T-cell (primary cell): ENCODE results near the gene CYP17A1. TPM values are rescaled to one million over a fixed set of nuclear protein-coding genes. Genes with fewer than 3 reads are reported as not detected.
"Not testable (repeated sequence)": the region's sequence is repeated elsewhere in the genome, so short reads cannot be mapped to it uniquely, and the experiment has no call there.

Source experiments
- ATAC-seq, 4 experiments: fragments of 200-7000 bp in 3 of 4; fragments of 150-1000 bp in 1 of 4; cut with Tn5 transposase; replicated peaks in 1 of 4; 1 replicate in 3 of 4; 2 replicates in 1 of 4; pipeline ENCODE4 v1.10.0; 2021; ENCODE audit warnings: moderate library complexity in 3 of 4, mild to moderate bottlenecking in 2 of 4, moderate number of reproducible peaks in 1 of 4
- CTCF ChIA-PET, 2 donors: fragments of 300-600 bp; sonication (Branson Sonifier 250); formaldehyde crosslinking; loops; one replicate each; lab custom pipeline; 2022; ENCODE audit warnings: antibody characterized with exemption in 2 of 2; lab: Charles Lee
- POLR2A ChIA-PET, 2 donors: fragments of 300-600 bp; sonication (Branson Sonifier 250); formaldehyde crosslinking; loops; one replicate each; lab custom pipeline; 2022; ENCODE audit warnings: antibody characterized with exemption in 2 of 2; lab: Charles Lee
- DNase-seq, 35 experiments: peaks; one replicate each; pipeline versions ENCODE4 v3.0.0 to v3.0.0-alpha.2; 2013 to 2023
- H3K27ac ChIP-seq: one replicate; pipeline ENCODE4 v1.5.1; 2013; ENCODE audit warnings: low read length
- H3K27me3 ChIP-seq, 2 experiments: replicated peaks in 1 of 2; 1 replicate in 1 of 2; 2 replicates in 1 of 2; pipeline versions ENCODE4 v1.6.1 to v1.7.0; 2013; ENCODE audit warnings: low read length in 1 of 2, mixed read lengths in 1 of 2; ENCODE audit not compliant: control insufficient read depth in 2 of 2, insufficient read depth in 2 of 2; ENCODE audit errors: extremely low read depth in 1 of 2
- H3K36me3 ChIP-seq, 2 donors: 1 replicate in 1 of 2; 2 replicates in 1 of 2; pipeline versions ENCODE4 v1.6.1 to v1.7.0; 2013; ENCODE audit warnings: low read length in 1 of 2; ENCODE audit not compliant: control insufficient read depth in 2 of 2, insufficient read depth in 1 of 2; ENCODE audit errors: extremely low read depth in 1 of 2
- H3K4me1 ChIP-seq, 2 experiments: 1 replicate in 1 of 2; 2 replicates in 1 of 2; pipeline versions ENCODE4 v1.6.1 to v1.7.0; 2013; ENCODE audit warnings: low read length in 2 of 2, mixed read lengths in 1 of 2; ENCODE audit not compliant: insufficient read depth in 2 of 2, control insufficient read depth in 1 of 2; ENCODE audit errors: extremely low read depth in 1 of 2
- H3K4me3 ChIP-seq, 2 donors: 1 replicate in 1 of 2; 2 replicates in 1 of 2; pipeline versions ENCODE4 v1.5.1 to v1.7.0; 2013; ENCODE audit warnings: mild to moderate bottlenecking in 2 of 2, low read length in 1 of 2, moderate library complexity in 1 of 2; ENCODE audit not compliant: control insufficient read depth in 1 of 2; ENCODE audit errors: extremely low read depth in 1 of 2
- H3K9me3 ChIP-seq: 2 replicates; pipeline ENCODE4 v1.7.0; 2013
- H3K27ac Mint-ChIP-seq, 2 donors: one replicate each; pipeline ENCODE4 v1.8.0; 2020 to 2021; ENCODE audit warnings: mild to moderate bottlenecking in 2 of 2, mixed read lengths in 2 of 2
- H3K27me3 Mint-ChIP-seq, 2 donors: one replicate each; pipeline ENCODE4 v1.8.0; 2021 to 2022; ENCODE audit warnings: mixed read lengths in 2 of 2
- H3K36me3 Mint-ChIP-seq: one replicate; pipeline ENCODE4 v1.8.0; 2021; ENCODE audit warnings: mixed read lengths
- H3K4me1 Mint-ChIP-seq, 3 donors: one replicate each; pipeline ENCODE4 v1.8.0; 2020 to 2022; ENCODE audit warnings: mixed read lengths in 3 of 3, mild to moderate bottlenecking in 1 of 3
- H3K4me3 Mint-ChIP-seq, 3 donors: one replicate each; pipeline ENCODE4 v1.8.0; 2020 to 2022; ENCODE audit warnings: mild to moderate bottlenecking in 3 of 3, mixed read lengths in 3 of 3, moderate library complexity in 3 of 3
- H3K9me3 Mint-ChIP-seq, 3 donors: one replicate each; pipeline ENCODE4 v1.8.0; 2020 to 2022; ENCODE audit warnings: mixed read lengths in 3 of 3
- WGBS: methylation state at CpG from one replicate; pipeline ENCODE4 v1.1.5; 2013; ENCODE audit warnings: missing lambda C conversion rate; ENCODE audit not compliant: insufficient coverage; 5-methylcytosine and 5-hydroxymethylcytosine counted together
- total RNA-seq, 35 experiments: library from RNA in 6 of 35; stranded (reverse) in 6 of 35; fragments of 120-200 nt in 1 of 35; gene quantifications; one replicate each; pipeline versions ENCODE4 v1.2.1 to v1.2.4 and lab custom pipeline; 2013 to 2026

CYP17A1 gene
- total RNA-seq, 5 donors from 2014 or later (not counting 1 experiment from before 2014, with no cell fraction given): 3.2 to 5.1 (median 4.1) TPM; not detected in 2

DNA sequence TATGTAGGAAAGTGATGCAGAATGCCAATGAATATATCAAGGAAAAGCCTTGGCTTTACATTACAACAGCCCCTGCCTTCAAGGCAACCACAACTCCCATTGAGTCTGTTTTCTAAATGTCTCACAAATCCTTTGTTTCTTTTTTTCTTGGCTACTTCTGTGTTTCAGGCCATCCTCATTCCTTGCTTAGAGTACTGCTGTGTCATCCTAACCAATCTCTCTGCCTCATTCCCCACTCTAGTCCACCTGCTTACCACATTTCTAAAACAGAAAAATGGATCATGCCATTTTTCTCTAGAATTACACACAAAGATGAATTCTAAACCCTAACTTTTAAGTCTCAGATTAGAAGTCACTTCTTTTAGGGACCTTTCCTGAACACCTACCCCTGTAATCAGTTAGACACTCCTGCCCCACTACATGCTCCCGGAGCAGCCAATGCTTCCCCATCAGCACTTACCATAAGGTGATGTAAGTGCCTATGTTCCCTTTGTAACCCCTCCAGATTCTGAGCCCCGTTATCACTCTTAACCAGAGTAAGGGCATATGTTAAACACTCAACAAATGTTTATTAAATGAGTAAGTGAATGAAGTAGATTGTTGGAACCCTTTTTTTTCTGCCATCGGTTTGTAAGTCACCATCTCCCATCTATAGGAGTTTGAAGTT lies 19.7 kb upstream of the CYP17A1 start:
- Histone ChIP-seq H3K9me3 (no peaks in the 10 kb centered on the region), H3K4me3 (no peak overlapping the region), H3K4me1 (peaks cover 0 to 8% of the 10 kb centered on the region in 2 experiments), H3K27me3 (no peaks in the 10 kb centered on the region), H3K27ac (no peak overlapping the region), H3K36me3 (peaks cover 0 to 14% of the 10 kb centered on the region in 2 donors)
- CTCF ChIA-PET: interaction anchor here (0.6 to 0.7 kb wide), 2 partner anchors 22 to 27 kb away, joined by 3 read pairs; no protein-coding TSS in a partner anchor
- POLR2A ChIA-PET: interaction anchor here in 1 of 2 donors (0.6 kb wide), 1 partner anchor 126 kb away, joined by 3 read pairs; no protein-coding TSS in a partner anchor
- Mint-ChIP-seq H3K4me3 (no peak overlapping the region), H3K36me3 (peaks cover 13% of the 10 kb centered on the region), H3K27me3 (no peaks in the 10 kb centered on the region), H3K27ac (no peak overlapping the region), H3K4me1 (peaks cover 14 to 23% (median 20%) of the 10 kb centered on the region in 3 donors), H3K9me3 (no peaks in the 10 kb centered on the region)
- no peak for ATAC-seq
- no peak for DNase-seq
- WGBS: no CpG with 5 or more reads among the region's 3 CpGs

DNA sequence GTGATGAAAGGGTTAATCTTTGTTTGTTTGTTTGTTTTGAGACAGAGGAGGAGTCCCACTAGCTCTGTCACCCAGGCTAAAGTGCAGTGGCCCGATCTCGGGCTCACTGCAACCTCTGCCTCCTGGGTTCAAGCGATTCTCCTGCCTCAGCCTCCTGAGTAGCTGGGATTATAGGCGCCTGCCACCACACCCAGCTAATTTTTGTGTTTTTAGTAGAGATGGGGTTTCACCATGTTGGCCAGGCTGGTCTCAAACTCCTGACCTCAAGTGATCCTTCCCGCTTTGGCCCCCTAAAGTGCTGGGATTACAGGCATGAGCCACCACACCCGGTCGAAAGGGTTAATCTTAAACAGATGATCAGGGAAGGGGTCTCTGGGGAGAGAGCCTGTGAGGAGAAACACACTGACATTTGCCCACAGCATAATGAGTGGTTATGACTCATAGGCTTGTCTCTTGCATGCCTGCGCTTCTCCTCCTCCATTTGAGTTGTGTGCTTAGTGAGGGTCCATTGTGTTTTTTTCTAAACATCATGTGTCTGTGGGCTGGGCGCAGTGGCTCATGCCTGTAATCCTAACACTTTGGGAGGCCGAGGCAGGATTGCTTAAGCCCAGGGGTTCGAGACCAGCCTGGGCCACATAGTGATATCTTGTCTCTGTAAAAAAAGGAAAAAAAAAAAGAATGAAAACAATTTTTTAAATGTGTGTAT lies 18.7 kb upstream of the CYP17A1 start:
- H3K4me3 Mint-ChIP-seq, H3K4me1 ChIP-seq, H3K27ac Mint-ChIP-seq, H3K27ac ChIP-seq, H3K9me3 ChIP-seq, ATAC-seq, POLR2A ChIA-PET, DNase-seq, H3K27me3 Mint-ChIP-seq, H3K27me3 ChIP-seq, H3K9me3 Mint-ChIP-seq, H3K4me3 ChIP-seq: not testable (repeated sequence)
- CTCF ChIA-PET: interaction anchor here in 1 of 2 donors (0.7 to 0.9 kb wide), 2 partner anchors 8 to 21 kb away, joined by 3 to 4 read pairs; no protein-coding TSS in a partner anchor
- peaks cover 14 to 23% (median 20%) of the 10 kb centered on the region in 3 donors for H3K4me1 Mint-ChIP-seq
- peaks cover 0 to 11% of the 10 kb centered on the region in 2 donors for H3K36me3 ChIP-seq
- 92% methylated on average over 6 of the region's 11 CpGs for WGBS
- H3K36me3 Mint-ChIP-seq: peaks cover 11% of the 10 kb centered on the region

DNA sequence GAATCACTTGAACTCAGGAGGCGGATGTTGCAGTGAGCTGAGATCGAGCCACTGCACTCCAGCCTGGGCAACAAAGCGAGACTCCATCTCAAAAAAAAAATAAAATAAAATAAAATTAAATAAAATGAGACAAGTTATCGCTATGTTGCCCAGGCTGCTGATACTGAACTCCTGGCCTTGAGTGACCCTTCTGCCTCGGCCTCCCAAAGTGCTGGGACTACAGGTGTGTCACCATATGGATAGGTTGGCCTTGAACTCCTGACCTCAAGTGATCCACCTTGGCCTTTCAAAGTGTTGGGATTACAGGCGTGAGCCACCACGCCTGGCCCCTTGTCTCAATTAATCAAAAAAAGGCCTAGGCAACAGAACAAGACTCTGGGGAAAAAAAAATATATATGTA lies 16.0 kb upstream of the CYP17A1 start:
- 96% methylated on average over 2 of the region's 7 CpGs for WGBS
- POLR2A ChIA-PET, H3K4me3 ChIP-seq, H3K27ac Mint-ChIP-seq, H3K9me3 ChIP-seq, H3K9me3 Mint-ChIP-seq, H3K36me3 ChIP-seq, H3K27me3 ChIP-seq, CTCF ChIA-PET, DNase-seq, H3K36me3 Mint-ChIP-seq, H3K27ac ChIP-seq, H3K4me1 ChIP-seq, ATAC-seq, H3K27me3 Mint-ChIP-seq, H3K4me3 Mint-ChIP-seq: not testable (repeated sequence)
- H3K4me1 Mint-ChIP-seq: peaks cover 14 to 20% (median 18%) of the 10 kb centered on the region in 3 donors

DNA sequence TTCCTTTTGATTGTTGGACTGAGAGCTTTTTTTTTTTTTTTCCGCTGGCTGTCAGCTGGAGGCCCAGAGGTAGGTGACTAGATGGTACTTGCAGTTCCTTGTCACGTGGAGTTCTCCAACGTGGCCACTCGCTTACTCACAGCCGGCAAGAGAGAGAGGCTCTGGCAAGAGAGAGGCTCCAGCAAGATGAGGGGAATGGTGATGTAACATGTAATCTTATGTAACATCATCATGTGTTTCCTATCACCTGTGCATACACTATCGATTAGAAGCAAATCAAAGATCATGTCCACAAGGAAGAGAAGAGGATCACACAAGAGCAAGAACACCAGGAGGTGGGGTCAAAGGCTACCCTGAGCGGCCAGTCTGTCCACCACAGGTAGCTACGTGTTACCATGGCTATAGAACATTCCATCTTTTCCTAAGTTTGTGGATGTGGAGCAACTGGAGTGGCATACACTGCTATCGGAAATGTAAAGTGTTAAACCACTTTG lies 12.9 kb upstream of the CYP17A1 start:
- no peak for ATAC-seq
- Histone ChIP-seq H3K4me3 (no peak overlapping the region), H3K9me3 (no peaks in the 10 kb centered on the region), H3K27me3 (no peaks in the 10 kb centered on the region), H3K36me3 (no peaks in the 10 kb centered on the region), H3K27ac (no peak overlapping the region), H3K4me1 (peaks cover 0 to 5% of the 10 kb centered on the region in 2 experiments)
- WGBS: 100% methylated on average over 3 of the region's 9 CpGs
- no peak overlapping the region for H3K27ac Mint-ChIP-seq
- no peak for DNase-seq
- ChIA-PET CTCF (no interaction called here), POLR2A (no interaction called here)
- no peaks in the 10 kb centered on the region for H3K9me3 Mint-ChIP-seq
- H3K4me3 Mint-ChIP-seq: no peak overlapping the region
- H3K4me1 Mint-ChIP-seq: peaks cover 6 to 9% (median 7%) of the 10 kb centered on the region in 3 donors
- no peaks in the 10 kb centered on the region for H3K27me3 Mint-ChIP-seq
- H3K36me3 Mint-ChIP-seq: no peaks in the 10 kb centered on the region

DNA sequence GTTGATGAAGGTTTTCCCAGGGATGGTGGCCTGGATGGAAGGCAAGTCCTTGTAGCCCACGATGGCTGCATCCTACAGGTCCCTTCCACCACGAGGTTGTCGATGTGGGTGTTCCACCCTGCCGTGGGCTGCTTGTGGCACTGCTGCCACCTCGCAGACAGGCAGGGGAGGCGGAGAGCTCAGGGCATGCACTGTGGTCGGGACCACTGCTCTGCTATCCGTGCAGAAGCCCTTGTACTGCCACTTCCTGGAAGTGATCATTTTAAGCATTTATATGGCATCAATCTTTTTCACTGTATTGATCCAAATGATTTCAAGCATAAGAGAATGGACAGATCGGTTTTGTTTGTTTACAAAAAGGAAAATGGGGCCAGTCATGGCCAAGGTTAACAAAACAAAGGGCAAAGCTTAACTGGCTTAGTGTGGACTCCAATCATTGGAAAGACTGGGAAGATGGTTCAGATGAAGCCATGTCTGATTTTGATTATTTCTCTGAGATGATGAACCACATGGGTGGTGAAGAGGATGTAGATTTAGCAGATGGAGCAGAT lies 8.2 kb upstream of the CYP17A1 start:
- DNase-seq (no peak), ATAC-seq (no peak)
- ChIA-PET POLR2A (no interaction called here), CTCF (no interaction called here)
- H3K4me1 ChIP-seq: no peaks in the 10 kb centered on the region
- H3K9me3 Mint-ChIP-seq: no peaks in the 10 kb centered on the region
- WGBS: 65% methylated on average over 8 of the region's 9 CpGs
- no peak overlapping the region for H3K4me3 Mint-ChIP-seq
- no peaks in the 10 kb centered on the region for H3K4me1 Mint-ChIP-seq
- no peaks in the 10 kb centered on the region for H3K36me3 Mint-ChIP-seq
- no peak overlapping the region for H3K27ac ChIP-seq
- H3K27me3 Mint-ChIP-seq: peaks cover 3 to 4% of the 10 kb centered on the region in 2 donors
- no peaks in the 10 kb centered on the region for H3K27me3 ChIP-seq
- H3K9me3 ChIP-seq: no peaks in the 10 kb centered on the region
- H3K36me3 ChIP-seq: no peaks in the 10 kb centered on the region
- H3K27ac Mint-ChIP-seq: no peak overlapping the region
- H3K4me3 ChIP-seq: no peak overlapping the region

DNA sequence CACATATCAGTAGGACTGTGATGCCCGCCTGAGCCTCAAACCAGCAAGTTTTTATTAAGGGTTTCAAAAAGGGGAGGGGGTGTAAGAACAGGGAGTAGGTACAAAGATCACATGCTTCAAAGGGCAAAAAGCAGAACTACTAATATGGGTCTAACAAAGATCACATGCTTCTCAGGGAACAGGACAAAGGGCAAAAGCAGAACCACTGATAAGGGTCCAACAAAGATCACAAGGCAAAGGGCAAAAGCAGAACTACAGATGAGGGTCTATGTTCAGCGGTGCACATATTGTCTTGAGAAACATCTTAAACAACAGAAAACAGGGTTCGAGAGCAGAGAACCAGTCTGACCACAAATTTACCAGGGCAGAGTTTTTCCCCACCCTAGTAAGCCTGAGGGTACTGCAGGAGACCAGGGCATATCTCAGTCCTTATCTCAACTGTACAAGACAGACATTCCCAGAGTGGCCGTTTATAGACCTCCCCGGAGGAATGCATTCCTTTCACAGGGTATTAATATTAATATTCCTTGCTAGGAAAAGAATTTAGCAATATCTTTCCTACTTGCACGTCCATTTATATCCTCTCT lies 7.1 kb upstream of the CYP17A1 start:
- 100% methylated on average over 3 of the region's 6 CpGs for WGBS

More for the DNA sequence above, 7.1 kb upstream of the CYP17A1 start:
- H3K27me3 ChIP-seq, H3K36me3 ChIP-seq, H3K27ac Mint-ChIP-seq, H3K27me3 Mint-ChIP-seq, ATAC-seq, H3K4me3 Mint-ChIP-seq, H3K9me3 Mint-ChIP-seq, H3K4me1 ChIP-seq, H3K4me1 Mint-ChIP-seq, H3K27ac ChIP-seq, H3K9me3 ChIP-seq, POLR2A ChIA-PET, H3K36me3 Mint-ChIP-seq, DNase-seq, H3K4me3 ChIP-seq: not testable (repeated sequence)
- CTCF ChIA-PET: interaction anchor here in 1 of 2 donors (0.6 kb wide), 1 partner anchor 466 kb away, joined by 4 read pairs; no protein-coding TSS in a partner anchor
